NCI-H1436 treated with DMSO at 0.1 percent for 48 hours (cell line): Measurements from ENCODE around the gene FLAD1.
A peak's percentile ranks its signal among the peaks of the same experiment; 100 is the strongest.

Experiments used
- DNase-seq: peaks from one replicate; lab custom pipeline; 2025; lab: John Stamatoyannopoulos, UW

FLAD1 gene

DNA sequence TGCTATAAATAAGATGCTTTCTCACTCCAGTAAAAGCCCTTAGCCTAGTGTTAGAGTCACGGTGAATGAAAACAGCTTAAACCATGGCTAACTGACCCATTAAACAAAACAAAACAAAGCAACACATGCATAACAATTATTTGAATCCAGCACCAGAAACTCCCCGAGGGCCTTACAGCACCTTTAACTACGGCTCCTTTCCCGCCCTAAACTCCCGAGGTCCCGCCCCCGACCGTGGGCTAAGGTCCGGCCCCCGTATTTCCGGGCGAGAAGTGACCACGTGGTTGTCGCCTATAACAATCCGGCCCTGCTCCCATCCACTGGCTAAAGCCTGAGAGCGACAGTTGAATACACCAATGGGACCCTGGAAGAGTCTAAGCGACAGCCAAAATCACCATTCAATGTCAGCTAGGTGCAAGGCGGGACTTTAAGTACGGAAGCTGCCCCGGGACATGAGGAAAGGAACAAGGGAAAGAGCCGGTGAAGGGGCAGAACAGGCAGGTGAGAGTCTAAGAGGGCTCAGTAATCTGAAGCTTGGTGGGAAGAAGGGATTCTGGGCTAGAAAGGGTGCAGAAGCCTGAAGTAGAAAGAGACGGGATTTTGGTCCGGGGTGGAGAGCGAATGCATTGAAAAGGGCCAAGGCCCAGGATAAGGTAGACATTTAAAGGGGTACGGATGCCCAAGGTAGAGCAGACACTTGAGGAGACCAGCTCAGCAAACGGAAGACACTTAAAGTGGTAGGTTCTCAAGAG lies at the start of gene FLAD1:
TSS of gene FLAD1 (plus strand) at position 448 of the 752 bp plus-strand sequence. CDS start 351 bp downstream, outside the sequence.
- peak; percentile 99 for DNase-seq

DNA sequence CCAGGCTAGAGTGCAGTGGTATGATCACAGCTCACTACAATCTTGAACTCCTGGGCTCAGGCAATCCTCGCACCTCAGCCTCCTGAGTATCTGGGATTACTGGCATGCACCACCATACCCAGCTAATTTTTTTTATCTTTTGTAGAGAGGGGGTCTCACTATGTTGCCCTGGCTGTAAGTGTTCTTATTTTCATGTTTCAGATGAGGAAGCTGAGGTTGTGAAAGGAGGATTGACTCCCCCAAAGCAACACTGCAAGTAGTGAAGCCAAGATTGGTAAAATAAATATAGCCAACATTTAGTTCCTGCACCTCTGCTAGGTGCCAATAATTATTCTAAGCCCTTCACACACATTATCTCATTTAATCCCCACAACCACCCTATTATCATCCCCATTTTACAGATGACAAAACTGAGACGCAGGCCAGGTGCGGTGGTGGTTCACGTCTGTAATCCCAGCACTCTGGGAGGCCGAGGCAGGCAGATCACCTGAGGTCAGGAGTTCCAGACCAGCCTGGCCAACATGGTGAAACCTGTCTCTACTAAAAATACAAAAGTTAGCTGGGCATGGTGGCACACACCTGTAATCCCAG lies 48.7 kb upstream of the FLAD1 start:
- no peak for DNase-seq

DNA sequence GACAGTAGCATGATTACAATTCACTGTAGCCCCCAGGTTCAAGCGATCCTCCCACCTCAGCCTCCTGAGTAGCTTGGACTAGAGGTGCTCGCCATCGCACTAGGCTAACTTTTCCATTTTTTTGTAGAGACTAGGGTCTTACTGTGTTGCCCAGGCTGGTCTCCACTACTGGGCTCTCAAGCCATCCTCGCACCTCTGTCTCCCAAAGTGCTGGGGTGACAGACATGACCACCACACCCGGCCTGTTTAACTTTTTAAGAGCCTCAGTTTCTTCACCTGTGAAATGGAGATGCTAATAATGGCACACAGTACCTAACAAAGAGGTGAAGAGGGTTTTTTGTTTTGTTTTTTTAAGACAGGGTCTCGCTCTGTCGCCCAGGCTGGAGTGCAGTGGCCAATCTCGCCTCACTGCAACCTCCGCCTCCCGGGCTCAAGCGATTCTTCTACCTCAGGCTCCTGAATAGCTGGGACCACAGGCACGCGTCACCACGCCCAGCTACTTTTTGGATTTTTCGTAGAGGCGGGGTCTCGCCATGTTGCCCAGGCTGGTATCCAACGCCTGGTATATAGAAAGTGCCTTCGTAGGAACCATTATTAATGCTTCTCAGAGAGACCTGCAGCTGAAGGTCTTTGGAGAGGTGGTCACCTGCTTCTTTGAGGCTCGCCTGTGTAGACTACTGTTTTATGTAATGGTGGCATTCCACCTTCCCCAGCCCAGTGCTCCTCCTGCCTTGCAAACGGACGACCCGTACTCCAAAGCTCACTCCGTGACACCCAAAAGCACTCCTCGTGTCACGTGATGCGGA lies 47.2 kb upstream of the FLAD1 start:
- DNase-seq, result no peak

DNA sequence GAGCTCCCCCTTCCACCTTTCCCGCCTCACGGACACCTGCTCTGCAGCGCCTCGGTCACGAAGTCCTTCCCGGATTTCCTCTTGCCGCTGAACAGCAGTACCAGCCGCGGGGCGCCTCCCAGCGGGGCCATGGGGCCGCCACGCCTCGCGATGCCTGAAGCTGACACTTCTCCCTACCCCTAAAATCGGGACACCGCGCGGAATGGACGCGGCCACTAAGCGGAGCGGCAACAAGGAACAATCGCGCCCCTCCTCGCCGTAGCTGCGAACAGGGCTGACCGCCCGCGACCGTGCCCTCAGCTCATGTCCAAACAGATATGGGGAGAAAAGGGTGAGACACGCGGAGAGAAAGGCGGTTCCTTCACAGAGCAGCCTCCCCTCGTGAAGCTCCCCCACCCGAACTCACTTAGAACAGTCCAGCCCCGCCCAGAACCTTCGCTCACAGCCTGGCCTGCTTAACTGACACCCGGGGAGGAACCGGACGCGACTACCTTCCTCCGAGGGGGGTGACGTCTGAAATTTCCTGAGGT lies 46.5 kb upstream of the FLAD1 start, which contains the start of gene PMVK:
TSS of gene PMVK (minus strand) at position 165 of the 530 bp plus-strand sequence. CDS start at position 131, 34 bp downstream.
- peak; percentile 77 for DNase-seq

DNA sequence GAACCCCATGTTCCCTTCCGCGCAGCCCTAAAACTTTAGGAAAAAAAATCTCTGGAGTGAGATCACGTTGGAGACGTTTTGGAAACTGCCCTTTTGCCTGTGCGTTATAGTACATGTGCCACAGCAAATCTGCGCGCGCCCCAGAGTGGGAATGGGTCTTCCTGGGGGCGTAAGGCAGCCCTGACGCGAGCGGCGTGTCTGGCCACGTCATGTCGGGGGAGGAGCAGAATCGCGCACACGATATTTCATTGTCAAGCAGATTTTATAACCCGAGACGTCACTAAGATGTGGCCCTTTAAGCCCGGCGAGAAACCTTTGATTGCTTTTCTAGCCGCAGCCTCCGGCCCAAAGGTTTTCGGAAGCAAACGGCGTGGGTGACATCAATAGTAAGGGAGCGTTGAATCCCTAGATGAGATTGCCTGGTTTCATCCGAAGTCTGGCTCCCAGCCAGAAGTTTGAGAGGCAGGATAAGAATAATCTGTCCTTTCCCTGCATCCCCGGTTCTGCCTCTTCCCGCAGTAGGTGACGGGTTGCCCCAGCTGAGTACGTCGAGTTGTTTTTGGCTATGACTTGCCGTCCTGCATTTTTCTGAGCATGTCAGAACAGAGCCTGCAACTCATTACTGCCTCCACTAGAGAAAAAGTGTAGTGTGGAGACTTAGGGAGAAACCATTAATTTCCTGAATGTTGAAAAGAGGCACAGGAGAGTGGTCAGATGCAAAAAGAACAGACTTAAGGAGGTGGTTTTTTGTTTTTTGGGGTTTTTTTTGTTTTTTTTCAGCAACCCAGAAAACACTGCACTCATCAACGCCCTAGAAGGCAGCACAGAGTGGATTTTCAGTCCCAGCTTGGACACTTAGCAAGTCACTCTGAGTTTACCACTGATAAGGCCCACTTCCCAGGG lies 45.8 kb upstream of the FLAD1 start:
- DNase-seq, result peak; percentile 69

DNA sequence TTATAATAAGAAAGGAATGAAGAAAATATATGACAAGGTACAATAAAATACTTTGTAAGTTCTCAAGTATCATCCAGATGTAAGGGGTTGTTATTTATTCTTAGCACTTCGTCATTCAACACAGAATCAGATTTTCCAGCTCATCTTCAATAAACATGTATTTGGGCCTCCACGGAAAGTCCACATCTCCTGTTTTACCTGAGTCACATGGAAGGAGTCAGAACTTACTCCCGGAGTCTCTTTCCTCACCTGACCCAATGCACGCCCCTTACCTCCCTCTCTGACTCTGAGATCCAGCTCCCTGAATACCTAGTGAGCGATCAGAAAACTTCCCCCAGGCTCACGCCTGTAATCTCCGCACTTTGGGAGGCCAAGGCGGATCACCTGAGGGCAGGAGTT lies 45.2 kb upstream of the FLAD1 start:
- DNase-seq, result no peak

DNA sequence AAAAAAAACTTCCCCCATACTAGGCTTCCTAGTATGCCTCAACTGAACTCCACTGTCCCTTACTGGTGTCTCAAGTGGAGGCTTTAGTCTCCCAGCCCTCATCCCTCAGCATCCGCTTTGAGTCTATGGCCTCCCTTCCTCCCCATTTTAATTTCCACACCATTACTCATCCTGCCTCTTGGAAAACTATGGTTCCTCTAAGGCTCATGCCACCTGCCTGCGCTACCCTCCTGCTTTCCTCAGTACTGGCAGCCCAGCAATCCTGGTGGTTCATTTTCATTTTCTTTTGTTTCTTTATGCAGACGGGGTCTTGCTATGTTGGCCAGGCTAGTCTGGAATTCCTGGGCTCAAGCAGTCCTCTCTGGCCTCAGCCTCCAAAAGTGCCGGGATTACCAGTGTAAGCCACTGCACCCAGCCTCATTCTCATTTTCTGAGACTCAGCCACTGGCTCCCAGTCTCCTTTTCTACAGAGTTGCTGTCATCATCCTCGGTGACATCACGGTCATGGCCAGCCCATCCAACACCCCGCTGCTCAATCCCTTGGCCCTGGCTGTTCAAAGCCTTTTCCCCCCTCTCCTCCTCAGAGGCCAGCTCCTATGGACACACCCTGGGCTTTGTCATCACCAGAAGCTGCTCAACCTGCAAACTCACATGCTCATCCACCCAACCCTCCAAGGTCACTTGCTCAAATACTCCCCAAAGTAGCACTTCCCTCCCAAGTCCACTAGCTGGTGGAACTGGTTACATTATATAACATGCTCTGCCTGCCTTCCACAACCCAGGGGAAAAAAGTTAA lies 44.3 kb upstream of the FLAD1 start:
- no peak for DNase-seq

DNA sequence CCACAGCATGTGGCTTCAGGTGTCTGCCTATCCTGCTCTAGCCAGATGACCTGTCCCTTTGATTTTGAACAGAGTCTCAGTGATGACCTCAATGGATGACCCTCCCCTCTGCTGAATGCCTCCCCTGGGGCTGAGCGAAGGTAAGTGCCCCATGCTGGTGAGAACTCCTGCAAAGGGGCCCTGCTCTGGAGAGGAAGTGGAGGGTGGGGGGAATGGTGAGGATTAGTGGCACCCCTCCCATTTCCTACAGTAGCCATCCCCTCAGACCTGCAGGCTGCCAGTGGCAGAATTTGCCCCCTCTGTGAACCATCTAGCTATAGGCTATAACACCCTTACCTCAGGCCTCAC lies 43.0 kb upstream of the FLAD1 start:
- DNase-seq, result no peak

DNA sequence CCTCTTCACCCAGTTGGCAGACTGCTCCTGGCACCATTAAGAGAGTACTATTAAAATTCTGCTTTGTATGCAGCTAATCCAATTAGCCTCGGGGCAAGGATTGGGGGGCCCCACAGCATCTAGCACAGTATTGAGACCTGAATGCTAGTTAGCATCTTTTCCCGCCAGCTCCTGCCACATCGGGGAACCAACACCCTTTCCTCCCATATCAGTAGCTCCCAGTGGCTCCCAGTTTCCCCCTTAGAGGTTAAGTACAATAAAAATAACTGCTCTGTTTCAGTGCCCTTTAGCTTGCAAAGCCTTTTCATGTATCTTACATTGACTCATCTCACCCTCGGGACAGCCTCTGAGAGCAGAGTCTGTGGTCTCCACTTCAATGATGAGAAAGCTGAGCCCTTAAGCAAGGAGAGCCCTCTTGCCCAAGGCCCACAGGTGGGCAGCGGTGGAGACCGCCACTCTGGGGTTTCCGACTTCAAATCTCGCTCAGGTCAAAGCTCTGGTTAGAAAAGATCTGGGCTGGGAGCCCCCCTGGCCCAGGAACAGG lies 42.4 kb upstream of the FLAD1 start:
- DNase-seq, result no peak

DNA sequence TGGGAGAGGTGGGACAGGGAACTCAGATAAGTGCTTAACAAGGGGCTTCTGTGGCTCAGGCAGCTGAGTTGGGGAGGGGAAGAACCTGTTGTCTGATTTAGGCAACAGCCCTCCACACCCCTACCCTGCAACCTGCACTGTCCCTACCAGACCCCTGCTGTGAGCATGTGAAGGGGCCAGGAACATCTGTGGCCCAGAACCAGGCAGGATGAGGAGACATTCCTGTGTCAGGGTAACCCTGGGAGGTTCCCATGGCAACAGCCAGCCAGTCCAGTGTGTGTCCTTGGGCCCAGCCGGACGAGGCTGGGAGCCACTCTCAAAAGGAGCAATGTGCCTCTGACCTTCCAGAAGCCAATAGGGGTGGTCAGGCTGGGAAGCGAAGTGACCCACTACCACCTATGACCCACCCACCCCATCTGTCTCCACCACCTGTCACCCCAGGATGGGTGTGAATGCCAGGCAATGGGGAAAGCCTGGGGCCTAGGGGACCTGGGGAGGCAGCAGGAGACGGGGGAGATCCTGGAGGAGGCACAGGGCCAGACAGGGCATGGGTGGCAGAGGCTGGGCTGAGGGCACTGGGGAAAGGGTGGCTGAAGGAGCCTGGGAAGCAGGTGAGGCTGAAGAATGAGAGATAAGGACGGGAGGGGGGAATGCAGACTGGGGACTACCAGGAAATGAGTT lies 41.7 kb upstream of the FLAD1 start:
- no peak for DNase-seq

DNA sequence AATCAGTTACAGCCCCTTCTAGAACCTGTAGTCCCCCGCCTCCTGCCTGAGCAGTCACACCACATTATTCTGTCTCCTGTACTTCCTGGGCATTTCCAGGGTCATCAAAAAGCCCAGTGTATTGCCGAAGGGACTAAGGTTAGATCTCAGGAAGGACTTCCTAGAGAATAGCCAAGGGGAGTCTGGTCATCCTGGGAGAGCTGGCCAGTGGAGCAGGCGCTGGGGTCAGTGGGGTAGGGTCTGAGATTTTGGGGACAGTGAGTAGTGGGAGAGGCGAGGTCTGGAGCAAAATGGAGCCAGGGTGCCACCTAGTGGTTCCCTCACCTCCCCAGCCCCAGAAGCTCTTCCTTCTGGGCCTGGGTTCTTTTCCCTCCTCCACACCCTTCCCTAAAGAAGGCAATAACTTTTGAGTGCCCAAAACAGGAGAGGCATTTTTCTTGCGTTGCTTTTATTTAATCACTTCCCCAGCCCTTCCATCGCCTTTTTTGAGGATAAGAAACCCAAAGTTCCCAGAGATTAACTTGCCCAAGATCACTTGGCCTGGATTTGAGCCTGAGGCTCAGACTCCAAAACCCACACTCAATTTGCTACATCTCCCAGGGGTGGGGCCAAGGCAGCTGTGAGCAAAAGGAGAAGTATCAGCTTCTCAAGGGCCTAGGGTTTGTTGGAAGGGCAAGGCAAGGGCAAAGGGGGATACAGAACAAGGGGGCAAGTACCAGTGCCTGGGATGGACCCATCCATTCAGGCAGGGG lies 39.3 kb upstream of the FLAD1 start:
- DNase-seq, result no peak

DNA sequence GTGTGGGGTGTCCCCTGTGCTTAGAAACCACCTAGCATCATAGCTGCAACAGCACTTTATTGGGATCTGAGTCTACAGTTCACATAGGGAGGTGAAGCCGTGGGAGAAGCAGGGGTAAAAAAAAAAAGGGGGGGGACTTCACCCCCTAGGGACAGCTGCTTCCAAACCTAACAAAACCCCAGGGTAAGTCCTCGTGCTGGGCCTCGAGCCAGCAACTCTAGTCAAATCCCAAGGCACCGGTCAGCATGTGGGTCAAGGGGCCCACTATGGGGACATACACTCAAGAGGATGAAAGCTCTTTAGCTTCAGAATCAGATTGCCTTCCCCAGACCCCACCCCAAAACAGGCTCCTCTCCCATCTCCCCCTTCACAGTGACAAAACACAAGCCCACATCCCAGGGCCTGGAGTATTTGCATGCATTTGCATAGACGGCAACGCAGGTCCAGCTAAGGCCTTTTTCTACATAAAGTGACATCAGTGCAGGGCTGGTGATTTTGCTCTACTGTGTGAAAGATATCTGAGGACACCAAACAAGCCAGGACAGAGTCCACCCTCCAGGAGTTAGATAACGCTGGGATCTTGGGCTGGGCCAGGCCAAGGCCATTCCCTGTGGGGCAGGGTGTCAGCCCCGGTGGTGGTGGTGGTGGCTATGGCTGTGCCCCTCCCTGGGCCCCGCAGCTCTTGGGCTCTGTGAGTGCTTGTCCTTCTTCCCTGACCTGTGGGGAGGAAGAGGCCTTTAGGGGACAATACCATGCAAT lies 38.6 kb upstream of the FLAD1 start:
- DNase-seq, result no peak

DNA sequence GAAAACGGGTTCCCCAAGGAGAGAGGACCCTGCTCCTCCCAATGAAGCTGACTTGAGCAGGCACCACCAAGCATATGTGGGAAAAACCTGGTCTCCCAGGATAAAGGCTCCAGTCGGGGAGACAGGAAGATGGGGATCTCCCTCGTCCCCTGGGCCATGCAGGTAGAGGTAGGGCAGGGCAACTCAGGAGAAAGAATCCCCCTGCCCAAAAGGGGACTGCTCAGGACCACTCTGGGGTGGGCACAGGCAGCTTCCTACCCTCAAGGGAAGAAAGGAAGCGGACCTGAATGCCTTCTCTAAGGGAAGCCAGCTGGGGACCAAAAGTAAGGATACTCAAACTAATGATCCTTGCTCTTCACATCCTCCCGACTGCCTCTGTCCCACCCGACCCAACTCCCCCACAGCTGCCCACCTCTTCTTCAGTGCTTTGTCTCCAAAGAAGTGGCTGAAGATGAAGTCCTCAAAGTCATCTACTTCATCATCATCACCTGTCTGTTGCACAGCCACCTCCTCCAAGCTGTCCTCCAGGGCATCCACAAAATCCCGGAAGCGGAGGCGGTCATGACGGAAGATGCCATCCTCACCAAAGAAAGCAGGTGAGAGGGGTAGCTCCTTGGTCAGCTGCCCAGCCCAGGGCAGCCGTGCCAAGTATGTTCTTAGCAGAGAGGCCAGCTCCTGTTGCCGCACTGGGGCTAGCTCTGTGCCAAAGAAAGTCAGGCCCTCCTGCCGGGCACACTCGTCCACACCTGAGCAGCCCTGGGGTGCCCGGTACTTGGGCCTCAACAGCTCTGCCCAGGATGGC lies 37.8 kb upstream of the FLAD1 start:
- DNase-seq, result no peak

DNA sequence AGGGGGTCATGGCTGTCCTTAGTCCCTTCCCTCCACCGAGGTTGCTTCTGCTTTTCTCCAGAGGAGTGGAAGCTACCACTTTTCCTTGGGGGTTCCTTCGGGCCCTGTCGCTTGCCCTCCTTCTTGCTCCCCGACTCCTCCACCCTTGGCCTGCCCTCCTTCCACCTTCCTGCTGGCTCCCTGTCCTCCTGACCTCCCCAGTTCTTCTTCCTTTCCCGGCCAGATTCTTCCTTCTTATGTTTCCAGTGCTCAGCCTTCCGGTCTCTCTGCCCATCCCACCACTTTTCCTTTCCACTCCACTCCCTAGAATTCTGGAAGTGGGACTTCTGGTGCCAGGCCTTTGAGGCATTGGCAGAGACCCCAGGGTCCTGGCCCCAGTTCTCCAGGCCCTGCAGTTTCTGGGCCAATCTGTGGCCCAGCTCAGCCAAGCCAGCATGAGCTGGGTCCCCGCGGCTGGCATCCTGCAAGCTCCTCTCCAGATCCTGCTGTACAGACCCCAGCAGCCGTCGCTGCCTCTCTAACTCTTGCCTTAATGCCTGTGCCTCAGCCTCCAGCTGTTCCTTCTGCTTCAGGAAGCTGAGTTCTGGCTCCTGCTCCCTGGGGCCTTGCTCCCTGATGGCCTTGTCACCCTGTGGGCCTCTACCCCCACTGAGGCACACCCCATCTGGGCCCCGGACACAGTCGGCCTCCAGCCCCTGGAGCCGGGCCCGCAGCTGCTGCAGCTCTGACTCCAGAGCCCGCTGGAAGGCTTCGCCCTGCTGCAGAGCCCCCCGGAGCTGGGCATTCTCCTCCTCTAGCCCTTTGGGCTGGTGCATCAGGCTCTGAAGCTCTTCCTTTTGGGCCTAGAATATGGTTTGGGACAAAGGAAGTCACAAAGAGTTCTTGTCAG lies 36.9 kb upstream of the FLAD1 start:
- DNase-seq, result no peak

DNA sequence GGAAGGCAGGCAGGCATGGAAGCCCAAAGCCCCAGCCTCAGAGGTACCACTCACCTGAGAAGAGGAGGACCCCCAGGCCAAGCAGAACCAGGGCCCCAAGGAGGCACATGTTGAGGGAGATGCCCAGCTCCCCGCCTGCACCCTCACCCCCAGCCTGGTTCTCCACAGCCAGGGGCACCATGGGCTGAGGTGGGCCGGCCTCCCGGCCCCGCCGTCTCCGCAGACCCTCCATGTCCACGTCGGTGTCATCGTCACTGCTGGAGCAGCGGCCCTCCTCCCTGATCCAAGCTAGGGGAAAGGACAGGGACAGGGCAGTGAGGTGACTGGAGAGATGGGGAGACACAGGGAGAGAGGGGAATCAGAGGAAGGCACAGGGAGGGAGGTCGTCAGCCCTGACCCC lies 35.1 kb upstream of the FLAD1 start:
- no peak for DNase-seq

DNA sequence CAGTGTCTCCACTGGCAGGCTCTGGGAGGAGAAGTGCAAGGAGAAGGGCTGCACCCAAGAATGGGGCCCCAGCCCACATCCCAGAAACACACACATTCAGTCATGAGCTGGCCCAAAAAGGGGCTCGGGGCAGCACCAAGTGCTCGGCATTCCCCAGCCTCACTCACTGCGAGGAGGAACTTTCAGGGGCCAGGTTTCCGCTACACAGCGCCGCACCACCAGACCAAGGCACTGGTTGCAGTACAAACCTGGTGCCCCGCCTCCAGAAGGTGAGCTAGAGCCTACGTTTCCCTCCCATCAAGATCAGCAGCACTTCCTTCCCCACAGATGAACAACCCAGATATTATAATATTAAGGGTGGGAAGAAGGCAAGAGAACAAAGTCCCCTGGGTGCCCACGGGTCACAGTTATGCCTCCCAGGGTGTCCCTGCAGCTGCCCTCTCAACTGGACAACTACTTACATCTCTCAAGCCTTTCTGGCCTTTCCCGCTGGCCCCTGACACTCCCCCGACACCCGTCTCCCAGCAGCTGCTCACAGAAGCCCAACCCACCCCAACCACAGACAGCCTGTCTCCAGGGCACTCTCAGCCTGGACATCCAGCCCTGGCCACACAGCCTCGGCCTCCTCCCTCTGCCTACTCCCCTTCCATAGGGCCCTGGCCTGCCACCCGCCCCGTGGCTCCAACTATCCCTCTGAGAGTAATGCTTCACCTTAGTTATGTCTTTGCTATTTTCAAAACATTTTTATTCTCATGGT lies 31.1 kb upstream of the FLAD1 start:
- no peak for DNase-seq
